Liver (tissue), 9 donors: ENCODE data around the gene SYNGR2. TPM values are rescaled to one million over a fixed set of nuclear protein-coding genes. Genes with fewer than 3 reads are reported as not detected.

Experiments
- DNase-seq: peaks from one replicate; pipeline ENCODE4 v3.0.0-alpha.2; 2017; ENCODE audit warnings: low spot score
- H3K27ac ChIP-seq, 2 donors: one replicate each; pipeline ENCODE4 v1.7.0; 2013; ENCODE audit warnings: inconsistent platforms in 2 of 2, low read length in 2 of 2, control low read depth in 1 of 2, low read depth in 1 of 2, mild to moderate bottlenecking in 1 of 2
- H3K27me3 ChIP-seq, 4 donors: one replicate each; pipeline versions ENCODE4 v1.6.1 to v1.7.0; 2013; ENCODE audit warnings: low read length in 3 of 4, inconsistent platforms in 1 of 4, mild to moderate bottlenecking in 1 of 4, moderate library complexity in 1 of 4; ENCODE audit not compliant: control insufficient read depth in 4 of 4, insufficient read depth in 4 of 4
- H3K36me3 ChIP-seq, 4 donors: one replicate each; pipeline versions ENCODE4 v1.6.1 to v1.7.0; 2013; ENCODE audit warnings: low read length in 3 of 4, mild to moderate bottlenecking in 3 of 4, low read depth in 1 of 4, moderate library complexity in 1 of 4; ENCODE audit not compliant: control insufficient read depth in 4 of 4, insufficient read depth in 3 of 4
- H3K4me1 ChIP-seq, 4 donors: one replicate each; pipeline versions ENCODE4 v1.6.1 to v1.7.0; 2013; ENCODE audit warnings: low read length in 3 of 4, mild to moderate bottlenecking in 3 of 4, moderate library complexity in 1 of 4; ENCODE audit not compliant: control insufficient read depth in 4 of 4, insufficient read depth in 4 of 4
- H3K4me3 ChIP-seq, 3 donors: one replicate each; pipeline versions ENCODE4 v1.6.1 to v1.7.0; 2013; ENCODE audit warnings: low read length in 3 of 3, control low read depth in 1 of 3, low read depth in 1 of 3, mild to moderate bottlenecking in 1 of 3
- H3K9ac ChIP-seq, 2 donors: one replicate each; pipeline ENCODE4 v1.7.0; 2013; ENCODE audit warnings: low read length in 2 of 2, mild to moderate bottlenecking in 2 of 2, moderate library complexity in 2 of 2, control low read depth in 1 of 2, low read depth in 1 of 2
- H3K9me3 ChIP-seq, 4 donors: one replicate each; pipeline versions ENCODE4 v1.6.1 to v1.7.0; 2013; ENCODE audit warnings: low read length in 3 of 4; ENCODE audit not compliant: control insufficient read depth in 4 of 4
- GABPA ChIP-seq, 2 donors: IDR thresholded peaks in 1 of 2; conservative IDR thresholded peaks in 1 of 2; 2 replicates each; pipeline ENCODE4 v1.6.1; 2016; ENCODE audit warnings: antibody characterized with exemption in 2 of 2, mild to moderate bottlenecking in 1 of 2, moderate library complexity in 1 of 2
- HNF4A ChIP-seq, 2 donors: conservative IDR thresholded peaks; 2 replicates each; pipeline ENCODE4 v1.6.1; 2016; ENCODE audit warnings: antibody characterized with exemption in 2 of 2, mild to moderate bottlenecking in 2 of 2
- HNF4G ChIP-seq: IDR thresholded peaks from 2 replicates; pipeline ENCODE4 v1.6.1; 2016; ENCODE audit warnings: antibody characterized with exemption
- JUND ChIP-seq, 2 donors: IDR thresholded peaks; 2 replicates each; pipeline ENCODE4 v1.6.1; 2016; ENCODE audit warnings: antibody characterized with exemption in 2 of 2
- NR2F2 ChIP-seq: IDR thresholded peaks from 2 replicates; pipeline ENCODE4 v1.6.1; 2016; ENCODE audit warnings: antibody characterized with exemption
- RAD21 ChIP-seq, 2 donors: IDR thresholded peaks; 2 replicates each; pipeline ENCODE4 v1.6.1; 2016; ENCODE audit warnings: antibody characterized with exemption in 2 of 2, mild to moderate bottlenecking in 2 of 2
- REST ChIP-seq: IDR thresholded peaks from 2 replicates; pipeline ENCODE4 v1.6.1; 2016; ENCODE audit warnings: antibody characterized with exemption, mild to moderate bottlenecking
- RXRA ChIP-seq, 2 donors: IDR thresholded peaks; 2 replicates each; pipeline ENCODE4 v1.6.1; 2017 to 2018; ENCODE audit warnings: antibody characterized with exemption in 2 of 2, mild to moderate bottlenecking in 1 of 2
- SP1 ChIP-seq: IDR thresholded peaks from 2 replicates; pipeline ENCODE4 v1.6.1; 2018; ENCODE audit warnings: antibody characterized with exemption, mild to moderate bottlenecking
- TAF1 ChIP-seq: conservative IDR thresholded peaks from 2 replicates; pipeline ENCODE4 v1.6.1; 2016; ENCODE audit warnings: antibody characterized with exemption, mild to moderate bottlenecking
- YY1 ChIP-seq: IDR thresholded peaks from 2 replicates; pipeline ENCODE4 v1.6.1; 2016; ENCODE audit warnings: antibody characterized with exemption, mild to moderate bottlenecking
- ZBTB33 ChIP-seq: IDR thresholded peaks from 2 replicates; pipeline ENCODE4 v1.6.1; 2016; ENCODE audit warnings: antibody characterized with exemption
- WGBS: extraction: QIAGEN DNeasy Blood & Tissue Kit; methylation state at CpG from one replicate; pipeline ENCODE4 v1.1.7; 2013; 5-methylcytosine and 5-hydroxymethylcytosine counted together
- polyA plus RNA-seq, 2 donors: library from polyadenylated mRNA; stranded (reverse) in 1 of 2; unstranded in 1 of 2; fragments of 200-250 nt in 1 of 2; fragments of >200 nt in 1 of 2; fragmentation: Nextera tagmentation in 1 of 2; extraction: Ambion mirVana in 1 of 2; gene quantifications; one replicate each; pipeline versions ENCODE4 v1.2.1 to v1.2.3, GENCODE V29; 2013 to 2015
- total RNA-seq, 2 donors: library from RNA; depleted of rRNA; stranded (reverse); fragments of >200 nt; gene quantifications; one replicate each; pipeline ENCODE4 v1.2.3, GENCODE V29; 2014
- donor health status: healthy.
- donor health status: healthy.
- donor health status: healthy.
- donor health status: healthy.
- donor health status: healthy.

Gene SYNGR2
- total and polyA plus RNA-seq, 4 donors = 27.9 to 84.7 (median 55.2) TPM

- Histone ChIP-seq H3K4me3 (no peak overlapping the region), H3K9ac (no peak overlapping the region), H3K27me3 (no peaks in the 10 kb centered on the region), H3K36me3 (peaks cover 0 to 3% (median 0%) of the 10 kb centered on the region in 4 donors), H3K27ac (no peak overlapping the region), H3K4me1 (peaks cover 0 to 30% (median 11%) of the 10 kb centered on the region in 4 donors), H3K9me3 (no peaks in the 10 kb centered on the region)
- no peak for TF ChIP-seq RXRA (IDR thresholded peaks at IDR 0.05)
- TF ChIP-seq NR2F2 = no peak
- no peak for TF ChIP-seq HNF4G
- no peak for TF ChIP-seq TAF1
- TF ChIP-seq HNF4A (conservative IDR thresholded peaks at IDR 0.05) = no peak
- no peak for DNase-seq
- 86% methylated on average over 30 of the region's 30 CpGs for WGBS
Measured at GRCh38 chr17:78124081-78124835, 44.1 kb upstream of the SYNGR2 start.

- peaks cover 3 to 35% (median 13%) of the 10 kb centered on the region in 4 donors for H3K4me1 ChIP-seq
- WGBS = 81% methylated on average over 12 of the region's 12 CpGs
- H3K9ac ChIP-seq = no peak overlapping the region
- DNase-seq = no peak
- no peaks in the 10 kb centered on the region for H3K9me3 ChIP-seq
- H3K36me3 ChIP-seq = peaks cover 0 to 3% (median 0%) of the 10 kb centered on the region in 4 donors
- H3K27me3 ChIP-seq = no peaks in the 10 kb centered on the region
- no peak overlapping the region for H3K27ac ChIP-seq
- TF ChIP-seq SP1 (no peak), RAD21 (IDR thresholded peaks at IDR 0.05) (no peak), YY1 (no peak), REST (no peak)
- H3K4me3 ChIP-seq = no peak overlapping the region
Measured at GRCh38 chr17:78124836-78125137, 43.6 kb upstream of the SYNGR2 start.

- H3K9me3 ChIP-seq = no peaks in the 10 kb centered on the region
- H3K9ac ChIP-seq = no peak overlapping the region
- 71% methylated on average over 39 of the region's 39 CpGs for WGBS
- H3K36me3 ChIP-seq = peaks cover 0 to 3% (median 0%) of the 10 kb centered on the region in 4 donors
- H3K4me3 ChIP-seq = no peak overlapping the region
- no peak for TF ChIP-seq JUND (IDR thresholded peaks at IDR 0.05)
- TF ChIP-seq GABPA (IDR thresholded peaks at IDR 0.05 in 1 of 2, conservative IDR thresholded peaks at IDR 0.05 in 1 of 2) = no peak
- no peak for TF ChIP-seq ZBTB33
- H3K4me1 ChIP-seq = peaks cover 3 to 37% (median 14%) of the 10 kb centered on the region in 4 donors
- no peaks in the 10 kb centered on the region for H3K27me3 ChIP-seq
- DNase-seq = no peak
- no peak overlapping the region for H3K27ac ChIP-seq
Measured at GRCh38 chr17:78125138-78125913, 43.1 kb upstream of the SYNGR2 start.
